ELF-1 (cell line): ENCODE results near the gene NR1D2.

Experiments used
- DNase-seq: peaks from one replicate; pipeline ENCODE4 v3.0.0-alpha.2; 2016; ENCODE audit warnings: low read depth, low spot score

Gene NR1D2

DNA sequence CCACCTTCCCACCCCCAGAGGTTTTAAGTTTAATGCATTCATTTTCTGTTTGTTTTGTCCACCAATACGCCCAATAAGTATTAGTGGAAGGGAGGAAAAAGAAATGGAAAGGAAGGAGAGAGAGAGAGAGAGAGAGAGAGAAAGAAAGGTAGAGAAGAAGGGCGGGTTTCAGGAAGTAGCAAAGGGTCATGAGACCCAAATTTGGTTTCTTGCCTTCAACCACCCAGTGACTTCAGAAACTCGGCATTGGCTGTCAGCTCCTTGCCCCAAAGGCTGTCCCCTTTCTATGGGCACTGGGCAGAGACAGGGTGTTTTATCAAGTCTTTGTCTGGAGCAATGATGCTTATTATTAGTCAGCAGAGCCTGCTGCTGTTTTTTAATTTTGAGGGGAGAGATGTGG lies 13.5 kb upstream of the NR1D2 start:
- no peak for DNase-seq

DNA sequence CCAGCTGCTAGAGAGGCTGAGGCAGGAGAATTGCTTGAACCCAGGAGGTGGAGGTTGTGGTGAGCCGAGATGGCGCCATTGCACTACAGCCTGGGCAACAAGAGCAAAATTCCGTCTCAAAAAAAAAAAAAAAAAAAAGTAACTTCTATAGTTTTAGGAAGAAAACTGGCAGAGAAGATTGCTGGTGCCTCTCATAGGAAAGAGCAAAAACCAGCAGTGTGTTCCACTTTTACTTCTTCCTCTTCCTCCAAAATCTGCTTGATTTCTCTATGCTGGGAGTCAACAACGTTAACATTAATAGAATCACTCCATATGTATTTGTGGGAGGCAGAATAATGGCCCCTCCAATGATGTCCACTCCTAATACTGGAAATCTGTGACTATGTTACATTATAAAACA lies 12.5 kb upstream of the NR1D2 start:
- no peak for DNase-seq

DNA sequence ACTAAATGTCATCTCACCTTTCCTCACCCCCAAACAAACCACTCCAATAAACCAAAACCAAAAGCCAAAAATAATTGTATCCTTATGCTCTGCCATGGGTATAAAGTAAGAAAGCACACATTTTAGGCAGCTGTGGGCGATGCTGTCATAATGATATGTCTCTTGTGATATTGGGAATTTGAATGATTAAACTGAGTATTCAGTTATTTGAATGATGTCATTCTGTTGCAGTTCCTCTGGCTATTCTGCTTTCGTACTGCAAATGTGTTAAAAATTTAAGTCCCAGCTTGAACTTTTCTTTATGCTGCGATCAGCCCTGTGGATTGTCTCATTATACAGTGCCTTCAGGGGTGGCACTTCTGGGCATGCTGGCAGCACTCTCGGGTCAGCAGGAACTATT lies 10.8 kb upstream of the NR1D2 start:
- DNase-seq = no peak

DNA sequence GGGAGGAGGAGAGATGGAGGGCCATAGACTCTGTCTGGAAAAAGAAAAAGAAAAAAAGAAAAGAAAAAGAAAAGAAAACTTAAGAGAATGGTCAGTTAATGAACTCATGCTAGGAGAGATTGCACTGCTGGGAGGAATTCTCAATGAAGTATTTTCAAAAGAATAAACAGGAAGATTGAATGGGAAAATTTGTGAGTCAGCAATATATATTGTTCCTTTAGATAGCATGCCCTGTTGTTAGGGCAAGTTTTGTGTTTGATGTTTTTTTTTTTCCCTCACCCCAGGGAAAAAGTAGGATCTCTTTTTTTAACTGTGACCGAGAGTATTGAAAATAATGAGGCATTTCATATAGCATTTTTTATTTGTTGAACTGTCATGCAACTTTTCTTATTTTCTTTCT lies 7.8 kb upstream of the NR1D2 start:
- DNase-seq = no peak

DNA sequence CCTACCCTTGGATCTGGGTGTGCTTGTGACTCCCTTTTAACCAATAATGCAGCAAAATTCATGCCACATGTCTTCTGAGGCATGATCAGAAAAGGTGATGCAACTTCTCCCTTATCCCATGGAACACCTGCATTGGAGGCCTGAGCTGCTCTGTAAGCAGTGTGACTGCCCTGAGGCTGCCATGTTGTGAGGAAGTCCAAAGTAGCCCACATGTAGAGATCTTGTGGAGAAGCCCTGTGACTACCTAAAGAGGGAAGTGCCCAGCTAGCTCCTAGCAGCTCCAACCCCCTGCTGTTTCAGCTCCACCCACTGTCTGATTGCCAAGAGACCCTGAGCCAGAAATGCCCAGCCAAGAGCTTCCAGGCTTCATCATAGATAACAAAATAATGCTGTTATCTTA lies 6.4 kb upstream of the NR1D2 start:
- peak; percentile 64 for DNase-seq

DNA sequence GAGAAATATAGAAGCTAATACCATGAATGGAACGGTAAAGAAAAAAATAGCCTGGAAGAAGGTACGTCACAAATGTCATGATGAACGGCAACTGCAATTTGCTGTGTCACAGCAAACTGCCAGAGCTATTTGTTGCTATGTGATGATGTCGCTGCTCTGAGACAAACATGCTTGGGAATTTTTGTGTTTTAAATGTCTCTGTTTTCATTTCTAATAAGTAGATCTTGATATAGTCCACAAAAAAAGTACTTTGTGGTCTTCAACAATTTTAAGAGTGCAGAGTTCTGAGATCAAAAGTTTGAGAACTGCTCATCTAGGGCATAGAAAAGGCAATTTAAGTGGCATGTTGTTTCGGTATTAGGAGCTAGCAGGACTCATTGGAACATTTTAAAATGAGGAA lies 4.3 kb upstream of the NR1D2 start:
- no peak for DNase-seq

DNA sequence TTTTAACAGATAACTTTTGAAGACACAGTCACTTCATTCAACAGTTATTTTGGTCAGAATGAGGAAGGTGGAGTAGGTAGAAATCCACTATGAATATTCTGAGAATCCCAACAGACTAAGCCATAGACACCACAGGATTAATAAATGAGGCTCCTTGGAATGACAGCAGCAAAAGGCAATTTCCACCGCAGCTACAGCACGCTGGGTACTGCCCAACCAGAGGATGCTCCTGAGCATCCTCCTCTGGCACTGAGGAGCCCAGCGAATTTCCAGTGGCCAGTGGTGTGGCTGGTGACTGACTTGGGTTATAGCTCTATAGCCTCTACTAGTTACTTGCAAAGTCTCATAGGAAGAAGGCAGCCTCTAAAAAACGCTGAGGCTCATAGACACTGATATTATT lies 3.6 kb upstream of the NR1D2 start:
- no peak for DNase-seq

DNA sequence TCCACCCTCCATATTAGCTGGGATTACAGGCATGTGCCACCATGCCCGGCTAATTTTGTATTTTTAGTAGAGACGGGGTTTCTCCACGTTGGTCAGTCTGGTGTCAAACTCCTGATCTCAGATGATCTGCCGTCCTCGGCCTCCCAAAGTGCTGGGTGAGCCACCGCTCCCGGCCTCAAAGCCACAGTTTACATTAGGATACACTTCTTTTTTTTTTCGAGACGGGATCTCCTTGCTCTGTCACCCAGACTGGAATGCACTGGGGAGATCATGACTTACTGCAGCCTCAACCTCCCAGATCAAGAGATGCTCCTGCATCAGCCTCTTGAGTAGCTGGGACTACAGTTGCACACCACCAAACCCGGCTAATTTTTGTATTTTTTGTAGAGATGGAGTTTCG lies 2.5 kb upstream of the NR1D2 start:
- DNase-seq = no peak

DNA sequence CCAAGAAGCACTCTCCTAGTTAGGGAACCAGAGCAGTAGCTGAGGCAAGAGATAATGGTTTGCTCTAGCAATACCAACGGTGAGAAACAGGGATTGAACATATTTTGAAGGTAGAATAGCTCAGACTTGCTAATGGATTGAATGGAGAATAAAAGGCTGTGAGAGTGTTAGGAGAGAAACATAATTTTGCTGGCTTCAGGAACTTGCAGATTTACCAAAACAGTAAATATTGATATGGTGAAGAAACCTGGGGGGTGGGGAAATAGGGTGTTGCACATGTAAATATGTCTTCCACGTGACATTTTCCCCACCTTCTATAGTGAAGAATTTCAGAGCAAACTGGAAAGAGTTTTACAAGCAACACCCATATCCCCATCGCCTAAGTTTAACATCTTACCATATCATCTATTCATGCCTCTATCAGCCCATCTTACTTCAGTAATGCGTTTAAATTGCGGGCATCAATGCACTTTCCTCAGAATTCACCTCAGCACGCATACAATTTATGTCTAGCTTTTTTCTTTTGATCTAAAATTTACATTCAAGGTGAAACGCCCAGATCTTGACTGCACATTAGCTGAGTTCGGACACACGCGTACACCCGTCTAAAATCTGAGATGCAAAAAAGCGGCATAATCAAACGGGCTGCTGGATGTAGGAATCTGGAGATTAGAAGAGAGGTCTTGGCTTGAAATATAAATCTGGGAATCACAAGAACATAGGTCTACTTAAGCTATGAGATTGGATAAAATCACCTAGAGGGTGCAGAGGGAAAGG lies 891 bp upstream of the NR1D2 start:
- DNase-seq = peak; percentile 10

DNA sequence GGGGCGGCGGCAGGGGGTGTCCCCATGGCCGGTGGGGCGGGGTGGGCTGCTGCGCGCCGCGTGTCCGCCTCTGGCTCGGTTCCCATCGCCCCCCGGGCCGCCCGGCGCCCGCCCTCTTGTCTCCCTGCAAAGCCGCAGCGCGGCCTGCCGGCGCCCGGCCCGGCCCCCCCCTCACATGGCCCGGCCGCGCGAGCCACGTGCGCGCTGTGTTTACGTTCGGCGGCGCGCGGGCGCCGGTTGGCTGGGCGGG lies 502 bp downstream of the NR1D2 start:
- no peak for DNase-seq

DNA sequence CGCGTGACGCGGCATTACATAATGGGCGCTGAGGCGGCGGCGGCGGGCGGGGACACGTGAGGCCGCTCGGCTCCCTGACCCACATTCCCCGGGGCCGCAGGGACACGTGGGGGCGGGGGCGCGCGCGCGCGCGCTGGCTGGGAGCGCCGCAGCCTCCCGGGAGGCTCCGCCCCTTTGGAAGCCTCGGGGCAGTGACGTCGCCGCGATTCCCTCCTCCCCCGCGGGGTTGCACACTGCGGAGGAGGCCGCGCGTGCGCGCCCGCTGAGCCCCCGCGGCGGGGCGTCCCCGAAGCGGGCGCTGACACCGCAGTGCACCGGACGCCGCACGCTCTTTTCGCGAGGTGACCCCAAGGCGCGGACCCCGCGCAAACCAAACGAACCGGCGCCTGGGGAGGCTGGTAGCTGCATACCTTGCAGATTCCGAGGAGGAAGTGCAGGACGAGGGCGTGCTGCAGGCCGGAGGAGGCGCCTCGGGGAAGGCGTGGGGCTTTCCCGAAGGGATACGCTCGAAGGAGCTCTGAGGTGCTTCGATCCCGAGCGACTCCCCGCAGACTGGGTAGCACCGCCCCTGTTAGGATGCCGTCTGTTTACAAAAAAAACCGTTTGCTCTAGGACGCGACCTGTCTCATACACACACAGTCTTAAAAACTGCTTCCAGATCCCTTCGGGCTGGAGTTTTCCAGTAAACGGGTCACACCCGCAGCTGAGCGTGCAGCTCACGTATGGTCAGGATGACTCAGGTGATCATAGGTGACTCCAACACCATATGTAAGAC lies 1.0 kb downstream of the NR1D2 start:
- peak; percentile 98 for DNase-seq

DNA sequence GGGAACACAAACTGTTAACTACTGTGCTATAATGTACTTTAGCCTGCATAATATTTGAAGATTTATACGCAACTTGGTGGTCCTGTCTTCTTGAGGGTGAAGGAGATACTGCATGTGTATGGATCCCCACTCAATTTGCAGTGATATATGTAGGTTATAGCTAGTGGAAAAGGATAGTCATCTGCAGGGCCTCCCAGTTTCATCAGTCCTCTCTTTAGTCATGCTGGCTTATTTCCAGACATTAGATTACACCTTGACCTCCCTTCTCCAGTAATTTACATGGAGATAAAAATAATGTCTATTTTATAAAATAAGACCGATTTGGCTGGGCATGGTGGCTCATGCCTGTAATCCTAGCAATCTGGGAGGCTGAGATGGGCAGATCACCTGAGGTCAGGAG lies 3.7 kb downstream of the NR1D2 start:
- DNase-seq = no peak

DNA sequence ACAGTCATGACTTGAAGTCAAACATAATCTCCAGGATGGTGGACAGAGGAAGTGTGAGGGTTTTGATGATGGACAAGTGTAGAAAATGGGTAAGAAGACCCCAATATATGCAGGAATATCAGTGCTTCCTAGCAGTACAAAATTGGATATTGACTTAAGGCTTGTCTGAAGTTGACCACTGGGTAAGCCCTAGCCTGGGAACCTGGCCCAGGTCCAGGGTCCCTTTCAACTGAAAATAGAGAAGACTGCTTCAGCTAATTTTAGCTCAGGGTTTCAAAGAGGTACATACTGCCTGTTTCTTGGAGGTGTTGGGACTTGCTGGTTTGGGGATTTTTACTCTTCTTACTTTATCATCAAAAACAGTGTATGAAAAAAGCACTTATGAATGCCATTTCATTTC lies 4.7 kb downstream of the NR1D2 start:
- no peak for DNase-seq

DNA sequence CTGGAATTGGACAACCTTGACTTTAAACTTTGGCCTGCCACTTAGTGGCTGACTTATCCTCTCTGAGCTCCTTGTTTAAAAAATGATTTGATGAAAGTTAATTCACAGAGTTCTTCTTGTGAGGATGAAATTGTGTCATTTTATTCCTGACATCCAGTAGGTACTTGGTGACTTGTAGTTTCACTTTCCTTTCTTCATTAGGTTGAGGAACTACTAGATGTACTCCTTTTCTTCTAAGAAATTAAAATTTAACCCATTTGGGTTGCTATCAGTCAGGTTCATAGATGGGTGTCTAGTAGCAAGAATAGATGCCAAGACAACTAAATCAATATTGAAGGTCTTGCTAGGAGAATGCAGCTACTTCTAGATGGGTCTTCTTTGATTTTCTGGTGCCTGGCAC lies 5.2 kb downstream of the NR1D2 start:
- DNase-seq = no peak

DNA sequence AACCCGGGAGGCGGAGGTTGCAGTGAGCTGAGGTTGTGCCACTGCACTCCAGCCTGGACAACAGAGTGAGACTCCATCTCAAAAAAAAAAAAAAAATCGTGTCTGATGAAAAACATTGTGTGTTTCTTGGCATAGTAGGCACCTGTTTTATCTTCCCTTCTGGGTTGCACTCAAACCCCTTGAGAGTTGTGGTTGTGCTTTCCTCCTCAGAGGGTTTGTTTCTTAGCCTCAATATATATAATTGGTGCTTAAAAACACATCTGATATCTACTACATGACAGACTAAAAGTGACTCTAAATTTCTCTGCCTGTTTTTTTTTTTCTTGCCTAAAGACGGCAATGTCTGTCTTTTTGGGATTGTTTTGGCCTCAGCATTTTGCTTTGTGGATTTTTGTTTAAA lies 7.6 kb downstream of the NR1D2 start:
- no peak for DNase-seq

DNA sequence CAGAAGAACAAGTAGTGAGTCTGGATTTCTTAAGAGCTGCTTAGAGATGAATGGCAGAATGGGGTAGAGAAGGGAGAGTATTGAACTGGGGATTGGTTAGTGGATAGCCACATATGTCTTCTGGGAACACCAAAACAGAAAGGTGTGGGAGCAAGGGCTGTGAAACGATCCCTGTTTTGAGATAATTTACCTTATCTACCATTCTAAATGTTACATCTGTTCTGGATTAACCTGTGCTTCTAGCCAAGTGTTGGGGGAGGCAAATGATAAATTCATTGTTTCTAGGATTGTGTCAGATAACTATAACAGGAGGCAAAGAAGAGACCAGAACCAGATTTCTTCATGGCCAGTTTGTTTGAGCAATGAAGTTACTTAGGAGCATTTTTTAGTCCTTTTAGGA lies 8.4 kb downstream of the NR1D2 start:
- DNase-seq = no peak

DNA sequence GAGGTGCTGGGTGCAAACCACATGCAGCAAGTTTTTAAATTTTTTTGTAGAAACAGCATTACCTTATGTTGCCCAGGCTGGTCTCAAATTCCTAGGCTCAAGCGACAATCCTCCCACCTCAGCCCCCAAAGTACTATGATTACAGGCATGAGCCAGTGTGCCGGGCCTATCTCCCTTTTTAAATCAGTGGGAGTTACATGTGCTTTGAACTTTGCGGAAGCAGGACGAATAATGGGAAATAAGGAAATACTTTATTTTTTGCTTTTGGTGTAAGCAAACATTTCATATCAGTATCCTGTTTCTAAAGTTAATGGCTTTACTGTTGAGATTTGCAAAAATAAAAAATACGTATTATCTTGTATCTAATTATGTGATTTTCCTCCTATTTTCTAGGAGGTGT lies 9.1 kb downstream of the NR1D2 start:
- DNase-seq = no peak

DNA sequence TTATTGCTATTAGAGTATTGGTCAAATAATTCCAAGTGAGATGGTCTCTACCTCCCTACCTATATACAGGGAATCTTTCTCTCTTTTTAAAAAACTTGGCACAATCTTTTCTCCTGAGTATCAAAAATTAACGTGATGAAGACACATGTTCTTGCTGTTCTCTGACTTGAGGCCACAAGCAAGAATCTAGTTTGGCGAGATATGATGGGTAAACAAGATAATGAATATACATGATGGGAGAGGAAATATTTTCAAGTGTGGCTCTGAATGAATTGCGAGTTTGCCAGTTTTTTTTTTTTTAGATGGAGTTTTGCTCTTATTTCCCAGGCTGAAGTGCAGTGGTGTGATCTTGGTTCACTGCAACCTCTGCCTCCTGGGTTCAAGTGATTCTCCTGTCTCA lies 11.6 kb downstream of the NR1D2 start:
- DNase-seq = no peak

DNA sequence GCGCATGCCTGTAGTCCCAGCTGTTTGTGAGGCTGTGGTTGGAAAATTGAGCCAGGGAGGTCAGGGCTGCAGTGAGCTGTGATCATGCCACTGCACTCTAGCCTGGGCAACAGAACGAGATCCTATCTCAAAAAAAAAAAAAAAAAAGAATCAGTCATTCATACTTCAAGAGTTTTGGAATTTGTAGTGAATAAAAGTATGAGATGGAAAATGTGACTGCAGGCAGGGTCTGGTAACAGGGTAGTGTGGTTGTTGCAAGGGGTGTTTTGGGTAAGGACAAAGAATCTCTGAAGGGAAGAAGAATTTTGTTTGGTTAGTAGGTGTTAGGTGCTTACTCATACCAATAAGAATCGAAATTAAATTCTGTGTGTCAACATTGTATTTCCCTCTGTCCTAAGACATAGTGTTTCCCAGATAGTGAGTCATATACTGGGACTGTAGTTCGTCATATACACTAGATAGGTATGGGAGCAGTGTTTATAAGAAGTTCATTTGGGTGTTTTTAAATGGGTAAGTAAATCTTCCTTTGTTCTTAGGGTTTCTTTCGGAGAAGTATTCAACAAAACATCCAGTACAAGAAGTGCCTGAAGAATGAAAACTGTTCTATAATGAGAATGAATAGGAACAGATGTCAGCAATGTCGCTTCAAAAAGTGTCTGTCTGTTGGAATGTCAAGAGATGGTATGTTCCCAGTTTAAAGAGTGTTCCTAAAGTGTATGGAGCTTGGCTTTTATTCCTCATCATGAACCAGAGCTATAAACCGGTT lies 14.2 kb downstream of the NR1D2 start:
- no peak for DNase-seq

DNA sequence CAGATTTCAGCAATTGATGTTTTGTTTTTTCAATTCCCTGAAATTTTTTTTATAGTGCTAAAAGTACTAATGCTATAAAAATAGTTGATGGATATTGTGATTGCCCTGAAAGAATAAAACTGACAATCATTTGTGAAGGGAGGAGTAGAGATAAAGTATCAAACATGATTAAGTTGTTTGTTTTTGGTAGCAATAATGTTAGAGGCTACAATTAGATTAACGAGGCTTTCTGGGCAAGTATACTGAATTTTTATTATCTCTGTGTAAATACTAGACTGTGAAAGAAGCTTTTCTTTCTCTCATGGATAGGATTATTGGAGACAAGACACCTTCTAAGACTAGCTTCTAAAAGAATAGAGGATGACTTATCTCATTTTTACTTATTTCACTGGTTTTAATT lies 15.6 kb downstream of the NR1D2 start:
- no peak for DNase-seq

DNA sequence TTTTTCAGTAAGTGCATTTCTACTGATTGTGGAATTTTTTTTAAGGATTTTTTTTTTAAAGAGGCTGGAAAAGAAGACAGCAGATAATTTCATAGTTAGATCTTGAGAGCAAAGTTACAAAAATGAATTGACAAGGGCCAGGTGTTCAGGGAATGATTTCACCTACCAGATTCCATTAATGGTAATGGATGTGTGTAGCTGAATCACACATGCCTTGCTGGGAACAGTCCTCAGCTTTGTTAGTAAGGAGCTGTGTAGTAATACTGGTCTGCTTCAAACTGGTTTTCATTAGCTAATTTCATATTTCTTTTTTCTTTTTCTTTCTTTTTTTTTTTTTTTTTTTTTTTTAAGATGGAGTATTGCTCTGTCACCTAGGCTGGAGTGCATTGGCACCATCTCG lies 16.0 kb downstream of the NR1D2 start:
- DNase-seq = no peak

DNA sequence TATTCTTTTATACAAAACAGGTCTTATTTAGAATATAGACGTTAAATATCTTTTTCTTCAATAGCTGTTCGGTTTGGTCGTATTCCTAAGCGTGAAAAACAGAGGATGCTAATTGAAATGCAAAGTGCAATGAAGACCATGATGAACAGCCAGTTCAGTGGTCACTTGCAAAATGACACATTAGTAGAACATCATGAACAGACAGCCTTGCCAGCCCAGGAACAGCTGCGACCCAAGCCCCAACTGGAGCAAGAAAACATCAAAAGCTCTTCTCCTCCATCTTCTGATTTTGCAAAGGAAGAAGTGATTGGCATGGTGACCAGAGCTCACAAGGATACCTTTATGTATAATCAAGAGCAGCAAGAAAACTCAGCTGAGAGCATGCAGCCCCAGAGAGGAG lies 16.8 kb downstream of the NR1D2 start:
- no peak for DNase-seq
